HG03139 (cell line): ENCODE measurements around the gene PRR7.
A peak's percentile ranks its signal among the peaks of the same experiment; 100 is the strongest.

Source experiments
- ATAC-seq: cut with Tn5 transposase; IDR thresholded peaks from one replicate; pipeline ENCODE4 v1.9.1; 2021; ENCODE audit not compliant: unreplicated experiment

Gene PRR7

GRCh38 chr5:177449140-177450061 is 2.8 kb downstream of the PRR7 start:
- ATAC-seq, result no peak

DNA sequence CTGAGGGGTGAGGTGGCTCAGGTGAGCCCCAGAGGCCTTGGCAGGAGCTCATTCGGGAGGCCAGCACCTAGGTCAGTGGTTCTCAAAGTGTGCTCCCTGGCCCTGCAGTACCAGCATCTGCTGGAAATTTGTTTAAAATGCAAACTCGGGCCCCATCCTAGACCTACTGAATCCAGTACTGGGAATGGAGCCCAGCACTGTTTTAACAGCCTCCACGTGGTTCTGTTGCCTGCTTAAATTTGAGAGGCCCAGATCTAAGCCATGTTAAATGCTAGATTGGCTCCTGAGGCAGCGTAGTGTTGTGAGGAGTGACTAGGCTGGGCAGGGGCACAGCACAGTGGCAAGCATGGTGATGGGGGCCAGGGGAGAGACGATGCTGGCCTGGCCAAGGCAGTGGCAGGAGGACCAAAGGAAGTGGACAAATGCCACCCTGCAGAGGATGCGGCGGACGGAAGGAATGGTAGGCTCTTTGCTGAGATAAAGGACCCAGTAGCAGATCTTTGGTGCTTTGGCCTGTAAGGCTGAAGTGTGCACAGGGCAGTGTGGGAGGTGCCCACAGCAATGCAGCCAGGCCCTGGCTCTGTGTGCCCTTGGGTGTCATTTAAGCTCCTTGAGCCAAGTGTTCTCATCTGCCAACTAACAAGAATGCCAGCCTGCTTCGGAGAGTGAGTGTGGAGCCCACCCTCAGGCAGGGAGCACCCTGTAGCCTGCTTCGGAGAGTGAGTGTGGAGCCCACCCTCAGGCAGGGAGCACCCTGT is 4.2 kb downstream of the PRR7 start:
- no peak for ATAC-seq

DNA sequence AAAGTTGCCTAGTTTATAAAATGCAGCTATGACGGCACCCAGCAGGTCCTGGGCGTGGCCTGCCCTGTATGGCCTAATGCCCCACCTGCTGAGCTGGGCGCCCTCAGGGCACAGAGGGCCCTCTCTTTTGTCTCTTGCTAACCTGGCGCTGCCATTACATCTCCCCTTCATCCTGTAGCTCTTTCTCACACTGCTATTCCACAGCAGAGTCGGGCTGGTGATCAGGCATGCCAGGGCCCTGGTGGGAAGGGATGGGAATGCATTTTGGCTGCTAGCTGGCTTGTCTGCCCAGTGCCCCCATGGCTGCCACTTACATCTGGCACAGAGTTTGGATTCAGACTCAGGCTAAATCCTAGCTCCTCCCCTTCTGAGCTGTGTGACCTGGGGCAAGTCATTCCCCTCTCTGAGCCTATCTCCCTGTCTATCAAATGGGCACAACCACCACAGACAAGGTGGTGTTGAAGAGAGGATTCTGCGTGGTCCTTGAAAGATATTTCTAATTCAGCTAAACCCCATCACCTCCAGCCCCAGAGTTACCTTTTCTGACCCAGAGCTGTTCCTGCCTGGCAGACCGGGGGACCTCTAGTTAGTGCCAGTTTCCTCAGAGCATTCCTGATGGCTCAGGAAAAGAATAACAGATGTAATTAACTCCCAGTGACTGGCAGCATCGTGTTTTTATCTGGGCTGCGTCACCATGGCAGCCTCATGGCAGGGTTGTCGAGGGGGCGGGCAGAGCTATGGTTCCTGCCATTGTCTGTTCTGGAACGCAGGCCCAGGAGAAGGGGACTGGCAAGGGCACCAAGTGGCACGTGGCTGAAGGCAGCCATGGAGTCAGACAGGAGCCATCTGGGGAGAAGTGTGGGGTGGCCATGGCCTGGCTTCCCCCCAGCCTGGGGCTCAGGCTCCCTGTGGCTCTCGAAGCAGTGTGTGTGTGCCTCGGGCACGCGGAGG is 6.3 kb downstream of the PRR7 start:
- ATAC-seq, result no peak

DNA sequence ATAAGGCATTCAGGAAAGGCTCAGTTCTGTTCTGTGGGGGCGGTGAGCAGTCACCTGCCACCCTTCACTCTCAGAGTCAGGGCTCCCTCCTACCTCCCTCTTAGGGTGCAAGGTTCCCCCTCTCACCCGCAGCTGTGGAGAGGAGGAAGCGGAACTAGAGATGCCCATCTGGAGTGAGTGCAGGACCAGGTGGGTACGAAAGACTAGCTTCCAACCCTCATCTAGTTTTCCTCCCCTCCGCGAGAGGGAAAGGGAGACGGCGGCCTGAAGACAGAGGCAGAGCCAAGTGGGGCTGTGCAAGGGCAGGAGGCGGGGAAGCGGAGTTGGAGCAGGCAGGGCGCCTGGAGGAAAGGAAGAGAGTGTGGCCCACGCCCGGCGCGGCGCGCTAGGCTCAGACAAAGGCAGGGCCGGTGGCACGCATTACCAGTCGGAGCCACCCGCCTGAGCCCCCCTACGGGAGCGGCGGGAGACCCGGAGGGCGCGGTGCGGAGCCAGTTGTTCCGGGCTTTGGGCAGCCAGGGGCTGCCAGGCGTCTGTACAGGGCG is 7.3 kb downstream of the PRR7 start:
- peak; percentile 3 for ATAC-seq

DNA sequence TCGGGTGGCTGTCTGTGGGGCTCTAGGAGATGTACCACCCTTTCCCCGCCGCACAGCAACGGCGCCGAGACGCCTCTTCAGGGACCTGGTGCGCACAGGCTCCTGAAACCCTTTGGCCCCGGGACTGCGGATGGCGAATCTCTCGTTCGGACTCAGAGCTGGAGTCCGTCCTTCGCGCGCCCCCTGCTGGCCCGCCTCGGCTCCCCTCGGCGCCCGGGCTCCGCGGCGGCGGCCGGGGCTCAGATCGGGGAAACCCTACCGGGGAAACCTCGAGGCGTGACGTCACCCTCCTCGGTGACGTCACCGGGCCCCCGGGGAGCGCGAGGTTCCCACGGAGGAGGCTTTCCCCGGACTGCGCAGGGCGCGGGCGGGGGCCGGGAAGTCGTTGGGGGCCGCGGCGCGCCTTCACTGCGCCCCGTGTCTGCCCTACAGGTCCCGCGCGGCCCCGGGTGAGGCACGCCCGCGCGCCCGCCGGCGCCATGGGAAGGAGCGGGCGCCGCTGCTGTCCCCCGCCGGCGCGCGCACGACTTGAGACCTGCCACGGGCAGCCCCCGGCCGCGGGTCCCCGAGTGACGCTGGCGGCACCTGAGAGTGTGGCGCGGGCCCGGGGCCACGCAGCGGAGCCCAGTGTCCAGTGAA is 7.9 kb downstream of the PRR7 start:
- ATAC-seq, result peak; percentile 47

- peak; percentile 39 for ATAC-seq
Measured at GRCh38 chr5:177455036-177455660, 8.5 kb downstream of the PRR7 start.

- ATAC-seq, result peak; percentile 10
Measured at GRCh38 chr5:177455661-177456590, 9.3 kb downstream of the PRR7 start.

DNA sequence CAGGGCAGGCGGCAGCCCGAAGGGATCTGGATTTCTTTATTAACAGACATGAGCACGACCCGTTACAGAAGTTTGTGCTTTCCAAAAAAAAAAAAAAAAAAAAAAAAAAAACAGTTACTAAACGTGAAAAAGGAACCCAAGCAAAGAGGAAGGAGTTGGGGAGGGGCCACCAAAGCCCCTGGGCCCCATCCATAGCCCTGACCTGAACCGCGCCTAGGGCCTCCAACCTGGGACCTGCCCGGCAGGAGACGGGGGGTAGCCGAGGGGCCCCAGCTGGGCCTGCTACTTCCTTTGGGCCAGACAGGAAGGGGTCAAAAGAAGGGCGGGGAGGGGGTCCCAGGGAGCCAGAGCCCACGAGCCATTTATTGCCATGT is 10.0 kb downstream of the PRR7 start:
- no peak for ATAC-seq

GRCh38 chr5:177456976-177457851 is 10.6 kb downstream of the PRR7 start:
- ATAC-seq, result peak; percentile 34

DNA sequence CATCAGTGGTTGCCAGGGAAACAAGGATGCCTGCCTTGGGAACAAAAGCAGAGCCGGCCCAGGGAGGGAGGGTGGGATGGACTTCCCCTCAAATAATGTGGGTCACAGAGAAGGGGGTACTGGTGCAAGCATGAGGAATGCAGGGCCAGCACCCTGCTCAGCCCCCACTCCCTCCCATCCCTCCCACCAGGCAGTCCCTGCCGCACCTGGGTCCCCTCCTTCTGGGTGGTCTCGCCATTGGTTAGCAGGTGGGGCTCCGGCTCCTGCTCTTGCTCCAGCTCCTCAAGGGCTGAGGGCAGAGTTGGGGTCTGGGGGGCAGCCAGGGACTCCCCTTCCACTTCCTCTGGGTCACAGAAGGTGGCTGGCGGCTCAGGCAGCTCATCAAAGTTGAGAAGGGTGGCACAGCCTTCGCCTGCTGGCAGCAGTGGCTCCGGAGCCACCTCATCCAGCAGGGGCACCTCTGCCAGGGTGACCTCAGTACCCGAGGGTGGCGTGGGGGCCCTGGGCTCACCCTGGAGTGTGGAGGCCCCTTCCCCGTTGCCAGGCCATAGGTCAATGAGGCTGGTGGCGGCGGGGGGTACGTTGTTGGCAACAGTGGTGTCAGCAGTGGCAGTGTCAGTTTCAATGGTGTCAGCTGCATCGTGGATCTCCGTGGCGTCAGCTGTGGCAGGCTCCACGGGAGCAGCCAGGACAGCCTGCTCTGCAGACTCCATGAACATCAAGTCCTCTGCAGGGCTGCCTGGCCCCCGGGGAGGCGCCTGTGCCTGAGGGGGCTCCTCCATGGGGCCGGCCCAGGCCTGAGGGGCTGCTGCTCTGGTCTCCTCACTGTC is 11.5 kb downstream of the PRR7 start:
- ATAC-seq, result no peak

GRCh38 chr5:177458912-177459350 is 12.3 kb downstream of the PRR7 start:
- ATAC-seq, result no peak

DNA sequence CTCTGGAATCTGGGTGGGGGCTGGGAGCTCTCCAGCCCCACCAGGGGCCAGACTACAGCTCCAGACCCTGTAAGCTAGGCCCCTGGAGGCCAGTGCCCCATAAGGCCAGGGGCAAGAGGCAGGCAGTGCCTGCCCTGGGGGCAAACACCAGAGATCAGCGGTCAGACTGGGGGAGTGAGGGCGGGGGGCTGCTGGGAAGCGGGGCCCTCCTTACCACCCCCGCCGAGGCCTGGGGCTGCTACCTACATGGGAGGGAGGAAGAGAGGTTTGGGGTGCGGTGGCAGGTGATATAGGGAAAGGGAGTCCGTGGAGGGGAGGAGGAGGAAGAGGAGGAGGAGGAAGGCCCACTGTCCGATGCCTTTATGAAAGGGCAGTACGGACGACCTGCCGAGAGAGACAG is 12.7 kb downstream of the PRR7 start:
- no peak for ATAC-seq

DNA sequence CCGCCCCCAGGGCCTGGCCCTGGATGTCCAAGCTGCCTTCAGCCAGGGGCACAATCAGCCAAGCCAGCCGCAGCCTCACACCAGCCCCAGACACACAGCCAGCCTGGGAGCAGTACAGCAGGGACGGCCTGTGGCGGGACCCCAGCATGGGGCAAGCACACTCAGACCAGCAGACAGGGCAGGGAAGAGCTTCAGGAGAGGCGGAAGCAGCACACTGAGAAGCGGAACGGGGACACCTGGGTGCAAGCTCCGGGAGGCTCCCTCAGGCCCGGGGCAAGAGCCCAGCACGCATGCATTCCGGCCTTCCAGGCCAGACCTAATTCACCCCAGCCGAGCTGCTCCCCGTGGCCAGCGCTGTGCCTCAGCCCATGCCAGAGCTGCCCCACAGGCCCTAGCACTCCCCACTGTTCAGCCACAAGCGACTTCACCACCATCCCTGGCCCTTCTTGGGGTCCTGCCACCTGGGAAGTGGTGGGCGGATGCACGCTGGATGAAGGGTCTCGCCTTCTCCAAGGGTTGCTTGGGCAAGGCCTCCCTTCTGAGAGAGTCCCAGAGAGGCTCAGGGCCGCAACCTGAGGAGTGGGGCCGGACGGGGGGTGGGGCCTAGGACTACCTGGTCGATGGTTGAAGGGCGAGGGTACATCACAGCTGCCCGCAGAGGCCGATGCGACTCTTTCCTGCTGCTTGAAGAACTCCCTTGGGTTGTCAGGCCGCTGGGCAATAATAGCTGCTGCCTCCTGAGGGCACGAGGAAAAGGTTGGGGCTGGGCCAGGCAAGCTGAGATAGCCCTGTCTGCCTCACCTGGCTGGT is 13.4 kb downstream of the PRR7 start:
- no peak for ATAC-seq

GRCh38 chr5:177462021-177462670 is 15.5 kb downstream of the PRR7 start:
- no peak for ATAC-seq

DNA sequence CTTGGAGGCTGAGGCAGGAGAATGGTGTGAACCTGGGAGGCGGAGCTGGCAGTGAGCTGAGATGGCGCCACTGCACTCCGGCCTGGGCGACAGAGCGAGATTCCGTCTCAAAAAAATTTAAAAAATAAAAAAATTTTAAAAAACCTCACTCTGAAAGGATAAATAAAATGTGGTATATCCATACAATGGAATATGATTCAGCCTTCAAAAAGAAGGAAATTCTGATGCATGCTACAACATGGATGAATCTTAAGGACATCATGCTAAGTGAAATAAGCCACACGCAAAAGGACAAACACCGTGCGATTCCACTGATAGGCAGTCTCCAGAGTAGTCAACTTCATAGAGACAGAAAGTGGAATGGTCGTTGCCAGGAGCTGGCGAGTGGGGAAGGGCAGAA is 18.4 kb downstream of the PRR7 start:
- no peak for ATAC-seq

- no peak for ATAC-seq
Measured at GRCh38 chr5:177466861-177467260, 20.2 kb downstream of the PRR7 start.
